K562 (cell line): Measurements from ENCODE around the gene SNX4. TPM values are rescaled to one million over a fixed set of nuclear protein-coding genes. Genes with fewer than 3 reads are reported as not detected.

Experiments used
- ARHGAP35 ChIP-seq: fragments of 450-650 bp; IDR thresholded peaks from 2 replicates; pipeline ENCODE4 v1.6.1; 2018; ENCODE audit not compliant: partially characterized antibody
- FOSL1 ChIP-seq: fragments of 200-800 bp; sonication (Bioruptor generic); conservative IDR thresholded peaks from 2 replicates; pipeline ENCODE4 v1.6.1; 2016; ENCODE audit warnings: missing genetic modification characterization, missing compliant biosample characterization
- POLR2G ChIP-seq: fragments of 200-400 bp; formaldehyde crosslinking; IDR thresholded peaks from 2 replicates; pipeline ENCODE4 v1.6.1; 2017; ENCODE audit warnings: low read depth, mild to moderate bottlenecking, antibody characterized with exemption, low read length, moderate library complexity
- SRSF3 ChIP-seq: fragments of 200-400 bp; formaldehyde crosslinking; IDR thresholded peaks from 2 replicates; pipeline ENCODE4 v1.6.1; 2016; ENCODE audit warnings: mild to moderate bottlenecking, low read length, moderate library complexity; ENCODE audit not compliant: insufficient read depth
- TEAD4 ChIP-seq, 2 experiments: sonication (generic) in 1 of 2; formaldehyde crosslinking in 1 of 2; IDR thresholded peaks; 2 replicates each; pipeline versions ENCODE4 v1.6.1 to v1.8.0; 2012 to 2022; ENCODE audit warnings: borderline replicate concordance in 1 of 2, inconsistent platforms in 1 of 2, low read length in 1 of 2, mild to moderate bottlenecking in 1 of 2, missing genetic modification reagents in 1 of 2
- ZNF174 ChIP-seq: fragments of 250-450 bp; sonication (Bioruptor Pico); IDR thresholded peaks from 2 replicates; pipeline ENCODE4 v1.4.0; 2020; ENCODE audit warnings: mild to moderate bottlenecking
- ZNF766 ChIP-seq: fragments of 200-800 bp; sonication (Bioruptor generic); conservative IDR thresholded peaks from 2 replicates; pipeline ENCODE4 v1.6.1; 2016; ENCODE audit warnings: missing genetic modification characterization, missing compliant biosample characterization
- polyA plus RNA-seq, 8 experiments: library from polyadenylated mRNA; depleted of rRNA in 4 of 8; stranded (reverse) in 5 of 8; unstranded in 3 of 8; fragments of >200 nt; fragmentation: Nextera tagmentation in 2 of 8; fragmentation: Illumina TruSeq in 1 of 8; extraction: Ambion mirVana in 2 of 8; extraction: Trizol in 1 of 8; gene quantifications; 2 replicates each; pipeline versions ENCODE4 v1.2.1 to v1.2.3, GENCODE V29; 2011 to 2014; ENCODE audit warnings: inconsistent platforms in 1 of 8, missing spikeins in 1 of 8
- total RNA-seq, 7 experiments: library from RNA; depleted of rRNA in 6 of 7; stranded (reverse); fragments of >200 nt in 6 of 7; fragmentation: Illumina TruSeq in 2 of 7; extraction: Trizol in 2 of 7; gene quantifications; 2 replicates each; pipeline versions ENCODE4 v1.2.1 to v1.2.3, GENCODE V29; 2011 to 2021; ENCODE audit warnings: low replicate concordance in 1 of 7
- TF ChIP-seq, protein P1 (sequence below): fragments of 250-450 bp; sonication (Bioruptor Pico); IDR thresholded peaks from 2 replicates; pipeline ENCODE4 v1.4.0; 2020

Gene SNX4
- total and polyA plus RNA-seq, 9 of the 15 experiments (the other 6 are each of a cell fraction or from before 2014, with no cell fraction given) = 11.4 to 40.3 (median 30.0) TPM

DNA sequence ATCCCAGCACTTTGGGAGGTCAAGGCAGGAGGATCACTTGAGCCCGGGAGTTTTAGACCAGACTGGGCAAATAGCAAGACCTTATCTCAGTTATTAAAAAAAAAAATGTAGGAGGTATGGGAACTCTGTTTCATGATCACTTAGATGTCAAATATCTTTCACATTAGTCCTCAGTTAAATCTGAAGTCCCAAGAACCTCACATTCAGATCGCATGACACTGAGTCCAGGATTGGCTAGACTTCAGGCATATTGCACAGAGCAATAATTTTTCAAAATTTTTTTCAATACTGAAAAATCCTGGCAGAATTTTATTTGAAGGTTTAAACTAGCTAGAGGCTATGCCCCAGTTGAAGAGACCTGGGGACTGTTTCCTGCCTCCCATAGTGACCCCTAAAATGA, 88.6 kb downstream of the SNX4 start (continued):
- TF ChIP-seq TEAD4 (IDR thresholded peaks at IDR 0.05; ENCODE audit: low read length) = no peak
- TF ChIP-seq TEAD4 (CRISPR knock-in tag; IDR thresholded peaks at IDR 0.05; ENCODE audit: borderline replicate concordance) = no peak
- TF ChIP-seq, protein P1, sequence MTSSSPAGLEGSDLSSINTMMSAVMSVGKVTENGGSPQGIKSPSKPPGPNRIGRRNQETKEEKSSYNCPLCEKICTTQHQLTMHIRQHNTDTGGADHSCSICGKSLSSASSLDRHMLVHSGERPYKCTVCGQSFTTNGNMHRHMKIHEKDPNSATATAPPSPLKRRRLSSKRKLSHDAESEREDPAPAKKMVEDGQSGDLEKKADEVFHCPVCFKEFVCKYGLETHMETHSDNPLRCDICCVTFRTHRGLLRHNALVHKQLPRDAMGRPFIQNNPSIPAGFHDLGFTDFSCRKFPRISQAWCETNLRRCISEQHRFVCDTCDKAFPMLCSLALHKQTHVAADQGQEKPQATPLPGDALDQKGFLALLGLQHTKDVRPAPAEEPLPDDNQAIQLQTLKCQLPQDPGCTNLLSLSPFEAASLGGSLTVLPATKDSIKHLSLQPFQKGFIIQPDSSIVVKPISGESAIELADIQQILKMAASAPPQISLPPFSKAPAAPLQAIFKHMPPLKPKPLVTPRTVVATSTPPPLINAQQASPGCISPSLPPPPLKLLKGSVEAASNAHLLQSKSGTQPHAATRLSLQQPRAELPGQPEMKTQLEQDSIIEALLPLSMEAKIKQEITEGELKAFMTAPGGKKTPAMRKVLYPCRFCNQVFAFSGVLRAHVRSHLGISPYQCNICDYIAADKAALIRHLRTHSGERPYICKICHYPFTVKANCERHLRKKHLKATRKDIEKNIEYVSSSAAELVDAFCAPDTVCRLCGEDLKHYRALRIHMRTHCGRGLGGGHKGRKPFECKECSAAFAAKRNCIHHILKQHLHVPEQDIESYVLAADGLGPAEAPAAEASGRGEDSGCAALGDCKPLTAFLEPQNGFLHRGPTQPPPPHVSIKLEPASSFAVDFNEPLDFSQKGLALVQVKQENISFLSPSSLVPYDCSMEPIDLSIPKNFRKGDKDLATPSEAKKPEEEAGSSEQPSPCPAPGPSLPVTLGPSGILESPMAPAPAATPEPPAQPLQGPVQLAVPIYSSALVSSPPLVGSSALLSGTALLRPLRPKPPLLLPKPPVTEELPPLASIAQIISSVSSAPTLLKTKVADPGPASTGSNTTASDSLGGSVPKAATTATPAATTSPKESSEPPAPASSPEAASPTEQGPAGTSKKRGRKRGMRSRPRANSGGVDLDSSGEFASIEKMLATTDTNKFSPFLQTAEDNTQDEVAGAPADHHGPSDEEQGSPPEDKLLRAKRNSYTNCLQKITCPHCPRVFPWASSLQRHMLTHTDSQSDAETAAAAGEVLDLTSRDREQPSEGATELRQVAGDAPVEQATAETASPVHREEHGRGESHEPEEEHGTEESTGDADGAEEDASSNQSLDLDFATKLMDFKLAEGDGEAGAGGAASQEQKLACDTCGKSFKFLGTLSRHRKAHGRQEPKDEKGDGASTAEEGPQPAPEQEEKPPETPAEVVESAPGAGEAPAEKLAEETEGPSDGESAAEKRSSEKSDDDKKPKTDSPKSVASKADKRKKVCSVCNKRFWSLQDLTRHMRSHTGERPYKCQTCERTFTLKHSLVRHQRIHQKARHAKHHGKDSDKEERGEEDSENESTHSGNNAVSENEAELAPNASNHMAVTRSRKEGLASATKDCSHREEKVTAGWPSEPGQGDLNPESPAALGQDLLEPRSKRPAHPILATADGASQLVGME (CRISPR knock-in tag) = no peak
- no peak for TF ChIP-seq POLR2G
- no peak for TF ChIP-seq FOSL1 (tag)
- TF ChIP-seq ZNF174 (CRISPR knock-in tag) = no peak
- TF ChIP-seq SRSF3 = no peak
- TF ChIP-seq ARHGAP35 = no peak
- TF ChIP-seq ZNF766 (CRISPR knock-in tag) = no peak
